Esophagus muscularis mucosa (tissue), 3 donors: ENCODE data around the gene SV2B.

Source experiments
- CTCF ChIP-seq, 3 experiments: fragments of 200-600 bp in 2 of 3; fragments of 450-650 bp in 1 of 3; sonication (generic) in 2 of 3; IDR thresholded peaks; one replicate each; pipeline ENCODE4 v1.5.1; 2017 to 2019; ENCODE audit warnings: antibody characterized with exemption in 3 of 3, mild to moderate bottlenecking in 2 of 3, moderate library complexity in 1 of 3
- POLR2A ChIP-seq: fragments of 450-650 bp; IDR thresholded peaks from one replicate; pipeline ENCODE4 v1.6.1; 2017; ENCODE audit warnings: antibody characterized with exemption, moderate library complexity, mild to moderate bottlenecking, low read depth
- POLR2AphosphoS5 ChIP-seq, 2 donors: sonication (generic); formaldehyde crosslinking; IDR thresholded peaks; one replicate each; pipeline ENCODE4 v1.6.1; 2017; ENCODE audit warnings: antibody characterized with exemption in 2 of 2

GRCh38 chr15:91282486-91282885 is 182.4 kb downstream of the SV2B start:
- TF ChIP-seq CTCF (IDR thresholded peaks at IDR 0.05): no peak
- no peak for TF ChIP-seq POLR2A
- TF ChIP-seq POLR2AphosphoS5 (IDR thresholded peaks at IDR 0.05): no peak
